Measurements from ENCODE around the gene MOB3A. TPM values are rescaled to one million over a fixed set of nuclear protein-coding genes. Genes with fewer than 3 reads are reported as not detected.

The MOB3A gene
- total RNA-seq, 1 donor, result 36.7 TPM

DNA sequence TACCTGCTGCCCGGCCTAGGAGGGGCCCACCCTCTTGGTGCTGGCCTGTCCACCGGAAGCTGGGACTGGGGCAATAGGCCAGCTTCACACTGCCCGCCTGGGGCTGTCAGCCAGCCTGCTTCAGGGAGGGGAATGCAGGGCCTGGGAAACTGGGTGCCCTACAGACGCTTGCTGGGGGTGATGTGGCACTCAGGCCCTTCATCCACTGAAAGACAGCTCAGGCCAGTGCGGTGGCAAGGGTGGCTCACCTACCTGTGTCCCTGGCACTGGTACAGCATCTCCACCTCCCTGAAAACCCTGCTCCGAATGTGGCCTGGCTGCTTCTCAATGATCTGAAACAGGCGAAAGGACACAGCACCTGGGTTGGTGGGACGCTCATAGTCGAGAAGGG lies 52.9 kb downstream of the MOB3A start:
- H3K4me3 ChIP-seq (ENCODE audit: low read depth, low read length), result no peak overlapping the region
- TF ChIP-seq, protein P1, sequence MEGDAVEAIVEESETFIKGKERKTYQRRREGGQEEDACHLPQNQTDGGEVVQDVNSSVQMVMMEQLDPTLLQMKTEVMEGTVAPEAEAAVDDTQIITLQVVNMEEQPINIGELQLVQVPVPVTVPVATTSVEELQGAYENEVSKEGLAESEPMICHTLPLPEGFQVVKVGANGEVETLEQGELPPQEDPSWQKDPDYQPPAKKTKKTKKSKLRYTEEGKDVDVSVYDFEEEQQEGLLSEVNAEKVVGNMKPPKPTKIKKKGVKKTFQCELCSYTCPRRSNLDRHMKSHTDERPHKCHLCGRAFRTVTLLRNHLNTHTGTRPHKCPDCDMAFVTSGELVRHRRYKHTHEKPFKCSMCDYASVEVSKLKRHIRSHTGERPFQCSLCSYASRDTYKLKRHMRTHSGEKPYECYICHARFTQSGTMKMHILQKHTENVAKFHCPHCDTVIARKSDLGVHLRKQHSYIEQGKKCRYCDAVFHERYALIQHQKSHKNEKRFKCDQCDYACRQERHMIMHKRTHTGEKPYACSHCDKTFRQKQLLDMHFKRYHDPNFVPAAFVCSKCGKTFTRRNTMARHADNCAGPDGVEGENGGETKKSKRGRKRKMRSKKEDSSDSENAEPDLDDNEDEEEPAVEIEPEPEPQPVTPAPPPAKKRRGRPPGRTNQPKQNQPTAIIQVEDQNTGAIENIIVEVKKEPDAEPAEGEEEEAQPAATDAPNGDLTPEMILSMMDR (IDR thresholded peaks at IDR 0.05; ENCODE audit: insufficient read depth, low read depth, low read length), result no peak
- no peak for DNase-seq (ENCODE audit: low read depth)

DNA sequence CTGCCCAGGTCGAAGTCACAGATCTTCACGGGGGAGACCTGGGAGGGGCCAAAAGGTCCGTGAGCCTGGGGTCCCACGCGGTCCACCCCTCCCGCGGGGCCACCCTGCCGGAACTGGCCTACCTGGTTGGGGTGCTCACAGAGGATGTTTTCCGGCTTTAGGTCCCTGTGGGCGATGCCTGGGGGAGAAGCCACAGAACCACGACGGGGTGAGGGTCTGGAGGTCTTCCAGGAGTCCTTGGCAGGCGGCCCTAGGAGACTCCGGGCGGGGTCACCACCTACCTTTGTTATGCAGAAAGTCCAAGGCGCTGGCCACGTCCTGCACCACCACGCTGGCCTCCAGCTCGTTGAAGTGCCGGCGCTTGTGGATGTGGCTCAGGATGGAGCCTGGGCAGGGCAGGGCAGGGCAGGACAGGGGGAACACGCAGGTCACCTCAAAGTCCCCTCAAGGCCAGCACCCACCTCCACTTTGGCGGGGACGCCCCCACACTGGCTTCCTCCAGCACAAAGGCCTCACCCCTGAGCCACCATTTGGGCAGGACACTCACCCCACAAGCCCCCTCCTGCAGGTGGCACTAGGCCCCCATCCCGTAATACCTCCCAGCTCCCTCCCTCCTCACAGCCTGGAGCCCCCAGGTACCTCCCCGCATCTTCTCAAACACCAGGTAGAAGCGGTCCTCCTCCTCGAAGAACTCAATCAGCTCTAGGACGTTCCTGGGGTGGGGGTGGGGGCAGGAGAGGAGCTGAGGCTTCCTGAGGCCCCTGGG lies 53.5 kb downstream of the MOB3A start:
- TF ChIP-seq, protein P1 (IDR thresholded peaks at IDR 0.05; ENCODE audit: insufficient read depth, low read depth, low read length), result no peak
- H3K4me3 ChIP-seq (ENCODE audit: low read depth, low read length), result peak overlapping the region; percentile 18
- no peak for DNase-seq (ENCODE audit: low read depth)

DNA sequence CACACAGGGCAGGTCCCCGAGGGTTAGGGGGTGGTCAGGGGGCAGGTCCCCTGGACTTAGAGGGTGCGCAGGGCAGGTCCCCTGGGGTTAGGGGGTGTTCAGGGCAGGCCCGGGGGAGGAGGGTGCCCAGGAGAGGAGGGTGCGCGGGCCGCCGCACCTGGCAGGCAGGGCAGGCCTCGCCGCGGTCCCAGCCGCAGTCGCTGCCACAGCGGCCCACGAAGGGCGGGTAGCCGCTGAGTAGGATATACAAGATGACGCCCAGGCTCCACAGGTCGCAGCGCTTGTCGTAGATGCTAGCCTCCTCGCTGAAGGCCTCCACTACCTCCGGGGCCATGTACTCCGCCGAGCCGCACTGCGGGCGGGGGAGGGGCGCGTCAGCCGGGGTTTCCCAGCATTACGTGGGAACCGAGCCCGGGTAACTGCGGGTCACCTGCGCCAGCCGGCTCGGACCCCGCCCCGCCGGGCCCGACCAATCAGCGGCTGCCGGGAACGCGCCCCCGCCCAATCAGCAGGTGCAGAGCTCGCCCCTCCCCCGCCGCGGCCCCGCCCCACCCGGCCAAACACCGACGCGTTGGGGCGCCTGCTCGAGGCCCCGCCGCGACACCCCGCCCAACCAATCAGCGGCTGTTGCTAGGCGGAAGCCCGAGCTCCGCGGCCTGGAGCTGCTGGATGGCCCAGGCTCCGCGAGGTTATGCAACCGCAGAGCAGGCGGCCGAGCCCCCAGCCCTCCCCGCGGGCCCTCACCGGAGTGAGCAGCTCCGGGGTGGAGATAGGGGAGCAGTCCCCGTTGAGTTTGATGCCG lies 54.2 kb downstream of the MOB3A start:
- peak overlapping the region; percentile 18 for H3K4me3 ChIP-seq (ENCODE audit: low read depth, low read length)
- peak; percentile 96 for DNase-seq (ENCODE audit: low read depth)
- TF ChIP-seq, protein P1 (IDR thresholded peaks at IDR 0.05; ENCODE audit: insufficient read depth, low read depth, low read length), result no peak

DNA sequence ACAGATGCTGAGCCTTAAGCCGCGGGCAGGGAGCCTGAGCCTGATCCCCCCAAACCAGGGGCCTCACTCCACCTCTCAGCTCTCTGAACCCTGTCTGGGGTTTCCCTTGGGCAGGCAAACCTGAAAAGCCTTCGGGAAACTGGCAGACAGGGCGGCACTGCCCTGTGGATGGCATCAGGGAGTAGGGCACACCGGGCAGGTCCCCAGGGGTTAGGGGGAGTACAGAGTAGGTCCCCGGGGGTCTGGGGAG lies 54.8 kb downstream of the MOB3A start:
- H3K4me3 ChIP-seq (ENCODE audit: low read depth, low read length), result no peak overlapping the region
- DNase-seq (ENCODE audit: low read depth), result no peak
- TF ChIP-seq, protein P1 (IDR thresholded peaks at IDR 0.05; ENCODE audit: insufficient read depth, low read depth, low read length), result no peak

DNA sequence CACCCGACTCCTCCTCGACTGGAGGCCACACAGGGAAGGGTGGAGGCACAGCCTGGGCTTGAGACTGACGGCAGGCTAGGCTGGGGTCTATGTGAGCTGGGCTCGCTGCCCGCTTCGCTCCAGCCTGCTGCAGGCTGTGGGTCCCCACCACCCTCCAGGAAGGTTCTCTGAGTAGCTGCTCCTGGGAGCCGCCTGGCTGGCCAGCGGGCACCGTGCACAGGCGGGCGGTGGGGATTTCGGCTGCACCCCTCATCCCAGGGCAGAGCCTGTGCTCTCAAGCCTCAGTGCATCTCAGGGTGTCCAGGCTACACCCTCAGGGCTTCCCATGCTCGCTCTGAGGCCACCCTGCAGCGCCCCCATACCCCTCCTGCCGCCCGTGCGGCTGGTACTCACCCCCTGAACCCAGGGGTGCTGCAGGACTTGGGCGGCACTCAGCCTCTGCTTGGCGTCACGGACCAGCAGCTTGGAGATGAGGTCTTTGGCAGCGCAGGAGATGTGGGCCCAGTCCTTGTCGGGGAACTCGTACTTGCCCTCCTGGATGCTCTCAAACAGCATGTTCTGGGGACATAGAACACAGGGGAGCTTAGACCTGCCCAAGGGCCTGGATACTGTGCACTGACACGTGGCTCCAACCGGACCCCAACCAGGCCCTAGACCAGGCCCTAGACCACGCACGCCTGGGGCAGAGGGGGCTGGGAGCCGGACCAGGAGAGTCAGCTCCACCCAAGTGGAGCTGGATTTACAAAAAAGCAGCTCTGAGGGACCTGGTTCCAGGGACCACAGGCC lies 55.3 kb downstream of the MOB3A start:
- DNase-seq (ENCODE audit: low read depth), result no peak

DNA sequence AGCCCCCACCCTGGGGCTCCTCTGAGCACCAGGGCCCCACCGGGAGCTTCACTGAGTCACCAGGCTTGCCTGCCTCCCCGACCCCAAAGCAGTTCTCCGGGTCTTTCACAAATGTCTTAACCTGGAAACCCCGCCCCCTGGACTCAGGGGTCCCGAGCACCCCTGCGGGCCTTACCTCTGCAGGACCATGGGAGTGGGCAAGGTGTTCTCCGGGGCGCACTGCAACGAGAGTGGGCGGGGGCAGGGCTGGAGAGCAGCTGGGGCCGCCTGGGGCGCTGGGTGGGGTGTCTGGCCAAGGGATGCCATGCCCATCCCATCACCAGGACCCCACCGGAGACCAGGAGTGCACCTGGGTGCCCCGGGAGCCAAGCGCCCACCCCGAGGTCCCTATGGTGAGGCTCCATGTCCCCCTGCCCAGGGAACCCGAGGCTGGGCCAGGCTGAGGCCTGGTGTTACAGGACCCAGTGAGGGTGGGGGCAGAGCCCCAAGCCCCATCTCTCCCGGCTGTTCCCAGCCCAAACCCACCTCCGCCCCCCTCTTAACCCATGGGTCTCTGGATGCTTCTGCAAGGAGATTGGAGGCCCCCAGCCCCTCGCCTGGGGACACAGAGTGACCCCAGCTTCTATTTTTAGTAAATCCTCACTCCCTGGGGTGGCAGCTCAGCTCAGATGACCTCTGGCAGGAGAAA lies 56.0 kb downstream of the MOB3A start:
- TF ChIP-seq, protein P1 (IDR thresholded peaks at IDR 0.05; ENCODE audit: insufficient read depth, low read depth, low read length), result no peak
- no peak for DNase-seq (ENCODE audit: low read depth)
- no peak overlapping the region for H3K4me3 ChIP-seq (ENCODE audit: low read depth, low read length)

More for the DNA sequence above, 55.3 kb downstream of the MOB3A start:
- TF ChIP-seq, protein P1 (IDR thresholded peaks at IDR 0.05; ENCODE audit: insufficient read depth, low read depth, low read length), result no peak
- no peak overlapping the region for H3K4me3 ChIP-seq (ENCODE audit: low read depth, low read length)

Data from fibroblast of villous mesenchyme (primary cell).